ENCODE data around the gene TPST1.

GRCh38 chr7:66162622-66163021, 42.5 kb upstream of the TPST1 start:
- no peak for TF ChIP-seq CTCF (IDR thresholded peaks at IDR 0.05 in 4 of 5, conservative IDR thresholded peaks at IDR 0.05 in 1 of 5)
- TF ChIP-seq POLR2A (IDR thresholded peaks at IDR 0.05): no peak
